ENCODE measurements around the gene KCTD11.

The KCTD11 gene

GRCh38 chr17:7351665-7352502 lies at the start of gene KCTD11:
Gene KCTD11 (plus strand): TSS chr17:7352162.
- in situ Hi-C loops (cut with MboI; ENCODE audit: low sequenced_read_pairs), result no loop called here

GRCh38 chr17:7304179-7304578 lies 47.8 kb upstream of the KCTD11 start:
- in situ Hi-C loops (cut with MboI; ENCODE audit: low sequenced_read_pairs), result no loop called here

GRCh38 chr17:7306911-7307685 lies 44.9 kb upstream of the KCTD11 start, which contains the start of gene EIF5A:
Gene EIF5A (plus strand): TSS chr17:7307628. CDS start chr17:7309636, 2,008 bp downstream.
- in situ Hi-C loops (cut with MboI; ENCODE audit: low sequenced_read_pairs), result no loop called here

- in situ Hi-C loops (cut with MboI; ENCODE audit: low sequenced_read_pairs), result no loop called here
Measured at GRCh38 chr17:7307686-7308624, 44.0 kb upstream of the KCTD11 start.

- in situ Hi-C loops (cut with MboI; ENCODE audit: low sequenced_read_pairs), result no loop called here
Measured at GRCh38 chr17:7308625-7309433, 43.1 kb upstream of the KCTD11 start.

GRCh38 chr17:7309628-7310027 lies 42.3 kb upstream of the KCTD11 start:
- in situ Hi-C loops (cut with MboI; ENCODE audit: low sequenced_read_pairs), result no loop called here

GRCh38 chr17:7311110-7311705 lies 40.8 kb upstream of the KCTD11 start:
- in situ Hi-C loops (cut with MboI; ENCODE audit: low sequenced_read_pairs), result no loop called here

GRCh38 chr17:7312432-7313087 lies 39.4 kb upstream of the KCTD11 start:
- in situ Hi-C loops (cut with MboI; ENCODE audit: low sequenced_read_pairs), result no loop called here

- in situ Hi-C loops (cut with MboI; ENCODE audit: low sequenced_read_pairs), result no loop called here
Measured at GRCh38 chr17:7313088-7313889, 38.7 kb upstream of the KCTD11 start.

- in situ Hi-C loops (cut with MboI; ENCODE audit: low sequenced_read_pairs), result no loop called here
Measured at GRCh38 chr17:7313890-7314718, 37.9 kb upstream of the KCTD11 start.

GRCh38 chr17:7314719-7315569 lies 37.0 kb upstream of the KCTD11 start, which contains the start of gene GPS2:
Gene GPS2 (minus strand): TSS chr17:7315360. CDS start chr17:7315052, 308 bp downstream.
- in situ Hi-C loops (cut with MboI; ENCODE audit: low sequenced_read_pairs), result no loop called here

- in situ Hi-C loops (cut with MboI; ENCODE audit: low sequenced_read_pairs), result no loop called here
Measured at GRCh38 chr17:7315570-7316235, 36.3 kb upstream of the KCTD11 start.

- in situ Hi-C loops (cut with MboI; ENCODE audit: low sequenced_read_pairs), result no loop called here
Measured at GRCh38 chr17:7317161-7317803, 34.7 kb upstream of the KCTD11 start.

GRCh38 chr17:7318121-7318860 lies 33.7 kb upstream of the KCTD11 start:
- in situ Hi-C loops (cut with MboI; ENCODE audit: low sequenced_read_pairs), result no loop called here

GRCh38 chr17:7321466-7321865 lies 30.5 kb upstream of the KCTD11 start:
- in situ Hi-C loops (cut with MboI; ENCODE audit: low sequenced_read_pairs), result no loop called here

Measured in HL-60/S4 treated with retinoic acid at 250 ng/mL for 4 days and 3 days (cell line).